ENCODE results near the gene C2CD3.

The C2CD3 gene, protein sequence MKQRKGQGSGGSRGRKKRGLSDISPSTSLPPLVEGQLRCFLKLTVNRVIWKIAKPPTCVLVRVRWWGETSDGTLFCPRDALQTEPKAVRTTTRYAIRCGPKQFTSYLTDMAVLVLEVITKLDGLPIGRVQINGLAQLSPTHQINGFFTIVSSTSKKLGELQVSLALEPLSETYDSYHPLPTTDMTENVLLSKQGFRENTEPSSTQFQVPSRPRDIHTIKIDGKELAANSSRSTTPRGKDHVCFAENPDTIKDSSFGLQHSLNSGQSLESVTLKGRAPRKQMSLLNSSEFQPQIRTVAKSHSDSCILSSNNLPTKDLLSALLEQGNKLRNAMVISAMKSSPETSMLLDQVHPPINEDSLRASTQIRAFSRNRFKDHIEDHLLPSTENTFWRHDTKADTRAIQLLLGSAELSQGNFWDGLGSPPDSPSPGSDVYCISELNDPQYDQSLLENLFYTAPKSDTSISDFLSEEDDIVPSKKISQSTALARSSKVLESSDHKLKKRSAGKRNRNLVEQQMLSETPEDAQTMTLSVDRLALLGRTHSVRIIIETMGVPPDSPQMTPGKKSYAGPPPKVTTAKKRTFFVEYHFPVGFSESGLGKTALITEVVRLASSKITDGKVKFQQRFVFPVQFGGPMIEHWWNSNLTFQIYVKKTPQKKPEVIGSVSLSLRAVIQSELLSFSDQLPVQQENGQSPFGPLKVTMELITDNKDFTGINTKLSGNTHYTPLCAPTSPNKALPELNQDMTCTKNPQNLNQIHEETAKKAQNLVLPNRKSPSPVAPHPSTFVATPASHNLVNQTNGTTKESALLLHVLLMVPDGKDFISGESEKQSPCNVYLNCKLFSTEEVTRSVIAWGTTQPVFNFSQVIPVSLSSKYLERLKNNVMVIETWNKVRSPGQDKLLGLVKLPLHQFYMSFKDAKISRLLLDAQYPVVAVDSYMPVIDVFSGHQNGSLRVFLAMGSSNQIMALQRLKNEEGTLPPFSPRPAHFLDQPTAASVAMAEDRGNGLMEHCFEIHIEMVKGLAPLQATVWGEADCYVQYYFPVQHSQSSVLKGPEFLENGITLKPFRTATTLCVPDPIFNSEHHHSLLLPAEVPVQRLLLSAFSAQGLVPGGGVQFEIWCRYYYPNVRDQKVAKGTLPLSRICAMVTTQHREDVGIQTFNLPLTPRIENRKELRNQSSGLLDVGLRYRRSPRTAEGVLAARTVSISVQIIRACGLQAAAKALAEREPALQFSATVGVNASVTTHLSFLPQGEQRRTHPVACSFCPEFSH (N-terminal part only)

GRCh38 chr11:74170694-74171629, at the start of gene C2CD3, which contains the start of gene PPME1:
C2CD3 (minus strand) TSS chr11:74171002; CDS start chr11:74170792, 210 bp downstream.
PPME1 (plus strand) TSS chr11:74171289; CDS start chr11:74171422, 133 bp downstream.
- peak; percentile 98 for DNase-seq (ENCODE audit: low read depth)

GRCh38 chr11:74220376-74220775, 49.6 kb upstream of the C2CD3 start:
- DNase-seq (ENCODE audit: low read depth): no peak

GRCh38 chr11:74212533-74212932, 41.7 kb upstream of the C2CD3 start:
- DNase-seq (ENCODE audit: low read depth): no peak

- DNase-seq (ENCODE audit: low read depth): no peak
These were observed 37.7 kb upstream of the C2CD3 start for GRCh38 chr11:74208507-74208906.

GRCh38 chr11:74206746-74207145, 35.9 kb upstream of the C2CD3 start:
- no peak for DNase-seq (ENCODE audit: low read depth)

DNA sequence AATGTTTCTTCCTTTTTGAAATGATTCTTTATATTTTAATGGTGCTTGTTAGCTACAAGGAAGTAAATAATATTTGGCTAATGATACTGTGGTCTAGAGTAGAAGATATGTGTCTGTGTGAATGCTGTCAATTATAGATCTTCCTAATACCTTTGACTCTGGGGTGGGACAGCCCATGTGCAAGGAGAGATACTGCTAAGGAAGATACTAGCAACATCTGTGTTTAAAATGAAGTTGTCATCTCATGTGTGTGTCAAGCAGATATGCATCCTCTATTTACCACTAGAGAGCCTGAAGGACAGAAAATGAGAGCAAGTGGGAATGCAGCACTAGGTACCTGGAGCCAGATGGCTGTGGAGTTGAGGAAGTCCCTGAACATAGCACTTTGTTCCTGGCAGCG, 34.4 kb upstream of the C2CD3 start:
- no peak for DNase-seq (ENCODE audit: low read depth)

DNA sequence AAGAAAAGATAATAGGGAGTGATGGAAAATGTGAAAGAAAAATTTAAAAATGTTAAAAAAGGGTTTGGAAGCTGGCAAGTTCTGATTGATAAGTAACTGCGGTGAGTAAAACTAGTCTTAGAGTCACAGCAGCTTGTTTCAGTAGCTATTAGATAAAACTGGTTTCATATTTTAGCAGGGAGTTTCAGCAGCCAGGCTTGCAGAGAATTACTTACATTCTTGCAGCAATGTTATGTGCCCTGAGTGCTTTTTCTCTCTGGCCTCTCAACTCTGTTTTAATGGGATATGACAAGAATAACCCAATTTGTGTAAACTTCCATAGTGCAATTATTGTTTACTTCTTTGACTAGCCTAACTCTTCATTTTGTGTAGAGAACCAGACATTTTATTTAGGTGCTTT, 33.9 kb upstream of the C2CD3 start:
- no peak for DNase-seq (ENCODE audit: low read depth)

DNA sequence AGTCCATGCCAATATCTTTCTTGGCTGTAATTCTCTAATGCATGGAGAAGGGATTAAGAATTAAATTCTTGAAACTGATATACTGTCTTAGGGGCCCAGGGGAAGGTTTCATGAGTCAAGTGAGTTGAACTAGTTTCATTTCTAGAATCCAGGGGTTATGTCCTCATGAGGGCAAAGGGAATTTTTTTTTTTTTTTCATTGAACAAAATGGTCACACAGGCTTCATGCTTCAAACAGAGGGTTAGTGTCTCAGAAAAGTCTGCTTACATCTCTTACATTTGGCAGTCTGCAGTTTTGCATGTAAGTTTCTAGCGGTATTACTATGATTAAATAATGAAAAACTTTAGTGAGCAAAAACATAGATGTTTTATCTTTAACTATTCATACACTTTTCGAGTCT, 33.2 kb upstream of the C2CD3 start:
- DNase-seq (ENCODE audit: low read depth): no peak

DNA sequence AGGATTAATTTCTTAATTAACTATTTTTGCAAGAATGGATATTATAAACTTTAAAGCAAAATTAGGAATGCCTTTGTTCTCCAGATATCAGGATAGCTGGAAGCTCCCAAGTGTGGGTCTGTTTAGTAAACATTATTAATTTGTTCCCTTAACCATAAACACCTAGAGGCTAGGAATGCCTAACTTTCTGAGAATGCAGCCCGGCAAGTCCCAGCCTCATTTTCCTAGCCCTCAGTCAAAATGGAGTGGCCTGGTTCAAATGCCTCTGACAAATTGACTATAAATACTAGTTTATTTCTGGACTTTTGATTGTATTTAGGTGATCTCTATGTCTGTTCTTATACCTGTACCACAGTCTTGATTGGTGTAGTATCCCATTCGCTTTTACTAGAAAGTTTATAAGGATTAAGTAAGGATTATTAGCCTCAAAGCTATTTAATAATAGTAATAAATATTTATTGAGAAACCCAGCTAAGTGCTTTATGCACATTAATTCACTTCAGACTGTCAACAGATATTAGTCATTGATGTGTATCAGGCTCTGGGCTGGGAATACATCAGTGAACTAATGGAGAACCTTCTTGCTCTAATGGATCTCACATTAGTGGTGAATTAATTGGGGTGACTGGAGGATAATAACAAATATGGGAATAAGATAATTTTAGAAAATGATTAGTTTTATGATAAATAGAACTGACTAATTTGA, 26.1 kb upstream of the C2CD3 start:
- DNase-seq (ENCODE audit: low read depth): no peak

DNA sequence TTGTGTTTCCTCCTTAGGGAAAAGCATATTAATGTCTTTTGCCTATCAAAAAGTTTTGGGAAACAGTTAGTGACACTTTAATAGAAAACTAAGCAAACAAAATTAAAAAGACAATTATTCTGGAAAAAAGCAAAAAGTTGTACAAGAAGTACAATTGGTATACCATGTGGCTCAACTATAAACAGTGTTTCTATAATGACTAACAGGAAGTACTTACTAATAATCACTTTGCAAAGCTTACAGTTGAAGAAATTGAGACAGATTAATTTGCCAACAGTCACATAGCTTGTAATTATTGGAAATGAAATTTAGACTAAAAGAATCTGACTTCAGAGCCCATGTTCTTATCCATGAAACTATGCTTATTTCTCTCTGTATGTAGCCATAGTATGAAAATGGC, 25.0 kb upstream of the C2CD3 start:
- no peak for DNase-seq (ENCODE audit: low read depth)

GRCh38 chr11:74185695-74186094, 14.9 kb upstream of the C2CD3 start:
- DNase-seq (ENCODE audit: low read depth): peak; percentile 36

DNA sequence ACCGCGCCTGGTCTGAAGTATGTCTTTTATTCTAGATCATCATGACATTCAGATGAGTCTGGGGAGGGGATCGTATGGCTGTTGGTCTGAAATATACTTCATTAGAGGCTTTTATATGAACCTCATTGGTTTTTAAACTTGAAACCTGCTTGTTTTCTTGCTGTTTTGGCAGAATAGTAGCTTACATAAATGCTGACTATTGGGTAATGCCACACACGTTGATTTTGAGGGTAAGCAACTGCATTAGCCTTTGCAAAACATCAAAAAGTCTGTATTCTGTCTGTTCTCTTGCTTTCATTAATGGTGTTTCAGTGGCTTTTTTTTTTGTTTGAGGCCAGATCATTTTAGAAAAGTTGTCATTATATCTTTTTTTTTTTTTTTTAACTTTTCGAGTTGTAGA, 14.5 kb upstream of the C2CD3 start:
- no peak for DNase-seq (ENCODE audit: low read depth)

GRCh38 chr11:74182635-74183034, 11.8 kb upstream of the C2CD3 start:
- no peak for DNase-seq (ENCODE audit: low read depth)

DNA sequence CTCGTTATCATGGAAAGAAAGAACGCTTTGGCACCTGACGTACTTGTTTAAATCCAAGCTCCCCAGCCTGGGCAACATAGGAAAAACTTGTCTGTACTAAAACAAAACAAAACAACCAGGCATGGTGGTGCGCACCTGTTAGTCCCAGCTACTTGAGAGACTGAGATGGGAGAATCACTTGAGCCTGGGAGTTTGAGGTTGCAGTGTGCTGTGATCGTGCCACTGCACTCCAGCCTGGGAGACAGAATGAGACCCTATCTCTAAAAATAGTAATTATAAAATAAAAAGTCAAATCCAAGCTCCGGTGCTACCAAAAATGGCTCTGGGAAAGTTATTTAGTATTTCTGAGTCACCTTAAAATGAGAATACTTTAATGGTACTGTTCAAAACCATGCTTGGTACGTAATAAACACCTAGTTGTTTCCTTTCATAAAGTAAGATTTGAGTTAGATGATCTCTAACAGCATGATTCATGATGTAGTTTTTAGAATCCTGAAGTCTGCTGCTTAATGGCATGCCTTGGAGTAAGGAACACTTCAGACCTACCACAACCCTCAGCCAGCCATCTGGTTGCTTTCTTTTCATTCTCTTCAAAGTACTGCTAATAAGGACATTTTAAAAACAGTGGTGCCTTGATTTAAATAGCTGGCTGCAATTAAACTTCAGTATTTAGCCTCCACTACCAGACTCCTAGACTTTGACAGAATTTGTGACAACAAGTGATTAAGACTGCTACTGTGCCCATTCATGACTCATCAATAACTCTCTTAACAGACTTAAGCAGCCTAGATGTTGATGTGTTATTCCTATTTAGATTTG, 8.6 kb upstream of the C2CD3 start:
- DNase-seq (ENCODE audit: low read depth): no peak

DNA sequence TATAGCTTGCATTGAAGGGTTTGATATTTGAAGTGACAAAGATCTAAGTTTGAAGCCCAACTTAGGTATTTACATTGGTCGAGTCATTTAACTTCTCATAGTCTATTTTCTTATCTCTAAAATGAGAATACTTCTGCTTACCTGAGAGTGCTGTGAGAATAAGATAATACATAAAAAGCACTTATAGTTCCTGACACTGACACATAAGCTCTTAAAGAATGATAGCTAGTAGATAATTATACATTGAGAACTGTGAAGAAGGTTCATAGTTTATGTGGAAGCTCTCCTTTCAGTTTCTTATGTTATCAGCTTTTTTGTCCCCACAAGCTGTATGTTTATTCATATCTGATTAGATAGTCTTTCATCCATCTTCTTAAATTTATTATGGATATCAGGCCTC, 5.1 kb upstream of the C2CD3 start:
- DNase-seq (ENCODE audit: low read depth): no peak

DNA sequence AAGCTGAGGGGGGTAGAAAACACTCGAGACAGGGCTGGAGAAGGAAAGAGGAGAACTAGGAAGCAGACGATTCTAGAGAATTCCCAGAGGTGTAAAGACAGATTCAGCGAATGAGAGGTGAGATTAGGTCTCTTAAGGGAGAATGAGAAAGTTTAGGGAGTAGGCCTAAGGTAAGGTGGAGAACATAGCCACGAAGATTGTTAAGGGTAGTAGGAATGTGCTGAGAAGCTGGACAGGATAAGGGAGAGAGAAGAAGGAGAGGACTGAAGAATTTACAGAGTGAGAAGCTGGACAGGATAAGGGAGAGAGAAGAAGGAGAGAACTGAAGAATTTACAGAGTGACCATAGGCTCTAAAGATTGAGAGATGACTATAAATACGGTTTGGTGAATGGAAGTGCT, 1.2 kb upstream of the C2CD3 start:
- DNase-seq (ENCODE audit: low read depth): no peak

DNA sequence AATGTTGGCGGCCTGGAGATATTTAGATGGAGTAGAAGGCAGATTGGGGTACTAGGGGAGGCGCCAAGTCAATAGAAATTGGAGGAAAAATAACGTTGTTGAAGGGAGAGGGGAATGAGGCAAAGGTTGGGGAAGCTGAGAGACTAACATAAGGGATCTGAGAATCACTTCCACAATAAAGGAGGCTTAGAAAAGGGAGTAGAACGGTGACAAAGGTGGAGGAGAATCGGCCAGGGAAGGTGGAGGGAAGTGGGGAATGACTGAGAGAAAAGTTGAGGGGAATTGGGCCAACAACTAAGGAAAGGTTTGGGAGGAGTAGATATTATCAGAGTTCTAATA, 797 bp upstream of the C2CD3 start:
- no peak for DNase-seq (ENCODE audit: low read depth)

DNA sequence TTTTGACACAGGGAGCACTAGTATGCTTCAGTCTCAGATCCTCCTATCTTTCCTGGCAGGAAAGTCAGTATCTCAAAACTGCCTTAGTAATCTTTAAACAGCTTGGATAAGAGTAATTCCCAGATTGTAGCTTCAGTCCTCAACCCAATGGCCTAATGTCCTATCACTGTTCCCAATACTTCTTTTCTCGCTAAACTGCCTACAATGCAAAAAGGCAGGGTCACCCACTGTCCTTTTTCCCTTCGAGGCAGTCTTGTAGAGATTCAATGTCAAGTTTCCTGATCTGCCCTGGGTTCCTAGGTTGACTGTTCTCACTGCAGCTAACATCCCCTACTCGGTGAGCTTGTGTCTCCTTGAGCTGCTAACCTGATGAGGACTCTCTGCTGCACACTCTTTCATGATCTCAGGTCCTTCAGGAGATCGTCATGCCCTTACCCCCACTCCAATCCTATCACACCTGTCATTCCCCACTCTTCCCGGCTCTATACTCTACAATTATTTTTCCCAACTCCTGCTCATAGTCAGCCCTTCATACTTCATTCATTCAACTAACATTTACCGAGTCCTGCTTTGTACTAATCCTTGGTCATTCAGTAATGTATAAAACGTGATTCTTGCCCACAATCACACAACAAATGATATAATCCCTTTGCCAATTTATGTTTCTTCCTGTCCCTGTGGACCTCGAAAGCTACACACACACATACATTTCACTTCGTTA, 904 bp downstream of the C2CD3 start:
- no peak for DNase-seq (ENCODE audit: low read depth)

DNA sequence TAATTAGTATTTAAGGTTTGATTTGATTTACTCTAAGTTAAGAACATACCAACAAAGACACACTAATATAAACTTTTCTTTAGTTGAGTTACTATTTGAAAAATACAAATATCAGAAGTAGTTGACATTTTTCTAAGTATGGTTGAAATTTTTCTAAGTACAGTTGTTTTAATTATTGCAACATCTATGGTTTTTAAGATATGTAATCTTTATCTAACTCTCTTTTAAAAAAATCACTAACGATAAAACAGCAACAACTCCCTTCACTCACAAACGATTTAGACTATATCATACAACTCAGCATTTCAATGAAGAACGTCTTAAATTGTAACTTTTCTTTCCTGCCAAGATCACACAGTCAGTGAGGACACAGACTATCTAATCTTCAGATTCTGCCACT, 2.0 kb downstream of the C2CD3 start:
- no peak for DNase-seq (ENCODE audit: low read depth)

Data from non-pigmented ciliary epithelial cell (primary cell).